ENCODE measurements around the gene OVCH2. TPM values are rescaled to one million over a fixed set of nuclear protein-coding genes. Genes with fewer than 3 reads are reported as not detected.
"Not testable (repeated sequence)": the region's sequence is repeated elsewhere in the genome, so short reads cannot be mapped to it uniquely, and the experiment has no call there.

Gene OVCH2, protein sequence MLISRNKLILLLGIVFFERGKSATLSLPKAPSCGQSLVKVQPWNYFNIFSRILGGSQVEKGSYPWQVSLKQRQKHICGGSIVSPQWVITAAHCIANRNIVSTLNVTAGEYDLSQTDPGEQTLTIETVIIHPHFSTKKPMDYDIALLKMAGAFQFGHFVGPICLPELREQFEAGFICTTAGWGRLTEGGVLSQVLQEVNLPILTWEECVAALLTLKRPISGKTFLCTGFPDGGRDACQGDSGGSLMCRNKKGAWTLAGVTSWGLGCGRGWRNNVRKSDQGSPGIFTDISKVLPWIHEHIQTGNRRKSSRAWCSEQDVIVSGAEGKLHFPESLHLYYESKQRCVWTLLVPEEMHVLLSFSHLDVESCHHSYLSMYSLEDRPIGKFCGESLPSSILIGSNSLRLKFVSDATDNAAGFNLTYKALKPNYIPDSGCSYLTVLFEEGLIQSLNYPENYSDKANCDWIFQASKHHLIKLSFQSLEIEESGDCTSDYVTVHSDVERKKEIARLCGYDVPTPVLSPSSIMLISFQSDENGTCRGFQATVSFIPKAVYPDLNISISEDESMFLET
- polyA plus RNA-seq, result 0.06 TPM
- long read RNA-seq, donor 1, result 0 reads
- long read RNA-seq, donor 2, result 0 reads
- long read RNA-seq, donor 3, result 0 reads
- long read RNA-seq, donor 4, result 0 reads
- long read RNA-seq, donor 5, result 0 reads
- long read RNA-seq, donor 6, result 0 reads
- long read RNA-seq, donor 7, result 0 reads
- long read RNA-seq, donor 8, result 0 reads
- long read RNA-seq, donor 9, result 0 reads
- long read RNA-seq, donor 10, result 0 reads
- long read RNA-seq, donor 11, result 0 reads

DNA sequence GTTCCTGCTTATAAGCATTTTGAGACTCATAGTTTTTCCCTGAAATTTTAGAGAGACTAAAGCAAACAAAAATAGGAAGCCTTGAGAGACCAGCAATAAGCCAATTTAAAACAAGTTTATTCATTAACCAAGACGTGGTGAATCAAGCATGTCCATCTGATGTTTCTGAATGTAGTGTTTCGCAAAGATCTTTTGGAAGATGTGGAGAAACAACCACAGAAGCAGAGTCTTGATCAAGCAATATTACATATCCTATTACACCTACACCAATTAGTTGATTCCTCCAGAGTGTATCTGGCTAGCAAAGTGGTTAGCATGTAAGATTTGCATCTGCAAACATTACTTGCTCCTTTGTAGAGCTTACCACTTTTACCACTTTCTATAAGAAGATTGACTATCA lies at the start of gene OVCH2:
Gene OVCH2 (minus strand): TSS at position 101 of the 400 bp plus-strand sequence. CDS start 83 bp downstream, at position 18.
- Histone ChIP-seq H3K9me3 (ENCODE audit: control insufficient read depth, low read depth, low read length) (no peaks in the 10 kb centered on the region), H3K36me3 (ENCODE audit: control insufficient read depth, insufficient read depth, low read length) (no peaks in the 10 kb centered on the region), H3K4me3 (ENCODE audit: low read length) (no peak within 1 kb of the TSS), H3K4me1 (ENCODE audit: control insufficient read depth, insufficient read depth, low read length) (no peaks in the 10 kb centered on the region), H3K27ac (ENCODE audit: low read length) (no peak within 1 kb of the TSS), H3K27me3 (ENCODE audit: control insufficient read depth, insufficient read depth, low read length) (peaks cover 2% of the 10 kb centered on the region)
- no peak for DNase-seq
- WGBS (ENCODE audit: insufficient coverage, low lambda C conversion rate), result 33% methylated on average over 1 of the region's 2 CpGs

DNA sequence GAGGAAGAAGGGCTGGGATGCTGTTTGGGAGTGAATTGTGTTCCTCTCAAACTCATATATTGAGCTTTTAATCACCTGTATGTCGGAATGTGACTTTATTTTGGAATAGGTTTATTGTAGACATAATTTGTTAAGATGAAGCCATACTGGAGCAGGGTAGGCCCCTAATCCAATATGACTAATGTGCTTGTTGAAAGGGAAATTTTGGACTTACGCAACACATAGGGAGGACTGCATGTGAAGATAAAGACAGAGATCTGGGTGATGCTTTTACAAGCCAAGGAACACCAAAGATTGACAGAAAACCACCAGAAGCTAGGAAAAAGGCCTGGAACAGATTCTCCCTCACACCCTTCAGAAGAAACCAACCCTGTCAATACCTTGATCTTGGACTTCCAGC lies 43.2 kb upstream of the OVCH2 start:
- H3K36me3 ChIP-seq (ENCODE audit: control insufficient read depth, insufficient read depth, low read length), result no peaks in the 10 kb centered on the region
- no peak overlapping the region for H3K27ac ChIP-seq (ENCODE audit: low read length)
- no peaks in the 10 kb centered on the region for H3K27me3 ChIP-seq (ENCODE audit: control insufficient read depth, insufficient read depth, low read length)
- 80% methylated on average over 1 of the region's 2 CpGs for WGBS (ENCODE audit: insufficient coverage, low lambda C conversion rate)
- H3K9me3 ChIP-seq (ENCODE audit: control insufficient read depth, low read depth, low read length), result no peaks in the 10 kb centered on the region
- no peak for DNase-seq
- H3K4me1 ChIP-seq (ENCODE audit: control insufficient read depth, insufficient read depth, low read length), result no peaks in the 10 kb centered on the region
- H3K4me3 ChIP-seq (ENCODE audit: low read length), result no peak overlapping the region

DNA sequence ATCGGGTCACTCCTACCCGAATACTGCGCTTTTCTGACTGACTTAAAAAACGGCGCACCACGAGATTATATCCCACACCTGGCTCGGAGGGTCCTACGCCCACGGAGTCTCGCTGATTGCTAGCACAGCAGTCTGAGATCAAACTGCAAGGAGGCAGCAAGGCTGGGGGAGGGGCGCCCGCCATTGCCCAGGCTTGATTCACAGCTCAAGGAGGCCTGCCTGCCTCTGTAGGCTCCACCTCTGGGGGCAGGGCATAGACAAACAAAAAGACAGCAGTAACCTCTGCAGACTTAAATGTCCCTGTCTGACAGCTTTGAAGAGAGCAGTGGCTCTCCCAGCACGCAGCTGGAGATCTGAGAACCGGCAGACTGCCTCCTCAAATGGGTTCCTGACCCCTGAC lies 28.5 kb upstream of the OVCH2 start:
- H3K27ac ChIP-seq (ENCODE audit: low read length); H3K9me3 ChIP-seq (ENCODE audit: control insufficient read depth, low read depth, low read length); DNase-seq; H3K4me3 ChIP-seq (ENCODE audit: low read length); H3K36me3 ChIP-seq (ENCODE audit: control insufficient read depth, insufficient read depth, low read length); H3K27me3 ChIP-seq (ENCODE audit: control insufficient read depth, insufficient read depth, low read length); H3K4me1 ChIP-seq (ENCODE audit: control insufficient read depth, insufficient read depth, low read length): not testable (repeated sequence)
- WGBS (ENCODE audit: insufficient coverage, low lambda C conversion rate), result no CpG with 5 or more reads among the region's 14 CpGs

DNA sequence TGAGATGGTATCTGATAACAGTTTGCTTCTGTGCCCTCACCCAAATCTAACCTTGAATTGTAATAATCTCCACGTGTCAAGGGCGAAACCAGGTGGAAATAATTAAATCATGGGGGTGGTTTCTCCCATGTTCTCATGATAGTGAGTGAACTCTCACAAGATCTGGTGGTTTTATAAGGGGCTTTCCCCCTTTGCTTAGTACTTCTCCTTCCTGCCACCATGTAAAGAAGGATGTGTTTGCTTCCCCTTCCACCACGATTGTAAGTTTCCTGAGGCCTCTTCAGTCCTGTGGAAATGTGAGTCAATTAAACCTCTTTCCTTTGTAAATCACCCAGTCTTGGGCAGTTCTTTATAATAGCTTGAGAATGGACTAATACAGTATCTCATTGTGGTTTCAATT lies 8.5 kb upstream of the OVCH2 start:
- Histone ChIP-seq H3K4me3 (ENCODE audit: low read length) (no peak overlapping the region), H3K36me3 (ENCODE audit: control insufficient read depth, insufficient read depth, low read length) (no peaks in the 10 kb centered on the region), H3K27me3 (ENCODE audit: control insufficient read depth, insufficient read depth, low read length) (no peaks in the 10 kb centered on the region), H3K4me1 (ENCODE audit: control insufficient read depth, insufficient read depth, low read length) (no peaks in the 10 kb centered on the region), H3K27ac (ENCODE audit: low read length) (no peak overlapping the region), H3K9me3 (ENCODE audit: control insufficient read depth, low read depth, low read length) (no peaks in the 10 kb centered on the region)
- no peak for DNase-seq
- WGBS (ENCODE audit: insufficient coverage, low lambda C conversion rate), result no CpG with 5 or more reads among the region's 3 CpGs

DNA sequence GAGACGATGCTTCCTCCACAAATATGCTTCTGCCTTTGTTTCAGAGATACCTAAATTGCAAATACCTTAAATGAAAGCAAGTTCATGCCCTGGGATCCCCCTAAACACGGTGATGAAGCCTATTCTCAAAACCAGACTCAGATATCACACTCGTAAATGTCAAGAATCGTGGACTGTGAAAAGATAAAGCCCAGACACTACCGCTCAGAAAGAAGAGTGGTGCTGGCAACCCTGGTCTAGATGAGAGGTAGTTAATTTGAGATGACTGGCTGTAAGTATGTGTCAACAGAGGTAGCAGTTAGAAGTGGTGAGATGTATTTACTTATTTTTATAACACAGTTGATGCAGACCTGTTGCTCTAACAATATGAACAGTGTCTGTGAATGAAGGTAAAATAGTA lies 2.5 kb downstream of the OVCH2 start:
- Histone ChIP-seq H3K4me1 (ENCODE audit: control insufficient read depth, insufficient read depth, low read length) (no peaks in the 10 kb centered on the region), H3K27me3 (ENCODE audit: control insufficient read depth, insufficient read depth, low read length) (peaks cover 5% of the 10 kb centered on the region), H3K36me3 (ENCODE audit: control insufficient read depth, insufficient read depth, low read length) (no peaks in the 10 kb centered on the region), H3K4me3 (ENCODE audit: low read length) (no peak overlapping the region), H3K9me3 (ENCODE audit: control insufficient read depth, low read depth, low read length) (no peaks in the 10 kb centered on the region), H3K27ac (ENCODE audit: low read length) (no peak overlapping the region)
- no CpG with 5 or more reads among the region's 5 CpGs for WGBS (ENCODE audit: insufficient coverage, low lambda C conversion rate)
- no peak for DNase-seq

DNA sequence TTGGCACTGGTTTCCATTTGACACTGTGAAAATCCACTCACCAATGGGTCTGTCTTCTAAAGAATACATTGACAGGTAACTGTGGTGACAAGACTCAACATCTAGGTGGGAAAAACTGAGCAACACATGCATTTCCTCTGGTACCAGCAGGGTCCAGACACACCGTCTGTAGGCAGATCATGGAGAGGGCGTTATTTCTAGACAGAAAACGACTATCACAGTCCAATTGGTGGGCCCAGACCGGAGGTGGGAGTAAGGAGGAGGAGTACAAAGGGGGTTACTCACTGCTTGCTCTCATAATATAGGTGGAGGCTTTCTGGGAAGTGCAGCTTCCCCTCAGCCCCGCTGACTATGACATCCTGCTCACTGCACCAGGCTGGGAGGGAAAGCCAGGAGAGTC lies 9.9 kb downstream of the OVCH2 start:
- no peaks in the 10 kb centered on the region for H3K36me3 ChIP-seq (ENCODE audit: control insufficient read depth, insufficient read depth, low read length)
- no peaks in the 10 kb centered on the region for H3K4me1 ChIP-seq (ENCODE audit: control insufficient read depth, insufficient read depth, low read length)
- H3K4me3 ChIP-seq (ENCODE audit: low read length), result no peak overlapping the region
- no peak overlapping the region for H3K27ac ChIP-seq (ENCODE audit: low read length)
- peaks cover 19% of the 10 kb centered on the region for H3K27me3 ChIP-seq (ENCODE audit: control insufficient read depth, insufficient read depth, low read length)
- no peak for DNase-seq
- WGBS (ENCODE audit: insufficient coverage, low lambda C conversion rate), result no CpG with 5 or more reads among the region's 5 CpGs
- no peaks in the 10 kb centered on the region for H3K9me3 ChIP-seq (ENCODE audit: control insufficient read depth, low read depth, low read length)

DNA sequence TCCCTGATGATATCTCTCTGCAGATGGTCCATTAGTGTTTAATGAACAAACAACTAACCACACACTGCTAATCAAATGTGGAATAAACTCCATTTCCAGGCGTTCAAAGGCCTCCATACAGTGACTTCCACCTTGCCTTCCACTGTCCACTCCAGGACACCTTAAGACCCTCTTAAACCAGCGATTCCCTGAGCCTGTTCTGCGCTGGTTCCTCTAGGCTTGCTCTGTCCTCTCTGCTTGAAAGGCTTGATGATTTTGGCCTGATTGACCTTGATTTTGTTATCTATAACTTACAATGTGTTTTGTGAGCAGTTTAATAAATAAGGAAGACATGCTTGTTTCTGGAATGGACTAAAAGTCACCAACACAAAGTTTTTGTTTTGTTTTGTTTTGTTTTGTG lies 12.0 kb downstream of the OVCH2 start:
- no peaks in the 10 kb centered on the region for H3K4me1 ChIP-seq (ENCODE audit: control insufficient read depth, insufficient read depth, low read length)
- H3K4me3 ChIP-seq (ENCODE audit: low read length), result no peak overlapping the region
- H3K27ac ChIP-seq (ENCODE audit: low read length), result no peak overlapping the region
- H3K36me3 ChIP-seq (ENCODE audit: control insufficient read depth, insufficient read depth, low read length), result no peaks in the 10 kb centered on the region
- H3K9me3 ChIP-seq (ENCODE audit: control insufficient read depth, low read depth, low read length), result no peaks in the 10 kb centered on the region
- DNase-seq, result no peak
- peaks cover 15% of the 10 kb centered on the region for H3K27me3 ChIP-seq (ENCODE audit: control insufficient read depth, insufficient read depth, low read length)
- no CpG with 5 or more reads among the region's 3 CpGs for WGBS (ENCODE audit: insufficient coverage, low lambda C conversion rate)

DNA sequence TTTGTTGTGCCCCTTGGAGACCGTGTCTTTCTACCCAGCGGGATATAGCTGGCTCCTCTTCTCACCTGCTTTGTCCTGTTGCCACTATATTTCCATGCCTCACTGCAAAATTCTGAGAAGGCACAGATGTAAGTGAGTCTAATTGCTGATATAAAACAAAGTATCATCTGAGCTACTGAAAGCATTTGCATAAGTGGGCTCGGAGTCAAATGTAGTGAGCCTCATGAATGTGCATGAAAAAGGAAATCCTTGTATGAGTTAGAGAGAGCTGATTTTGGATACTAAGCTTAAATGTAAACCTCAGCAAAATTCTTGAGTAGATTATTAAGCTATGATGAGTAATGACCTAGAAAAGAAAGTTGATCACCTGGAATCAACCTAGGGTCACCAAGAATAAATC lies 13.9 kb downstream of the OVCH2 start:
- Histone ChIP-seq H3K9me3 (ENCODE audit: control insufficient read depth, low read depth, low read length) (no peaks in the 10 kb centered on the region), H3K4me1 (ENCODE audit: control insufficient read depth, insufficient read depth, low read length) (no peaks in the 10 kb centered on the region), H3K36me3 (ENCODE audit: control insufficient read depth, insufficient read depth, low read length) (no peaks in the 10 kb centered on the region), H3K4me3 (ENCODE audit: low read length) (no peak overlapping the region), H3K27ac (ENCODE audit: low read length) (no peak overlapping the region), H3K27me3 (ENCODE audit: control insufficient read depth, insufficient read depth, low read length) (peaks cover 14% of the 10 kb centered on the region)
- no peak for DNase-seq
- no CpG with 5 or more reads among the region's 3 CpGs for whole genome bisulfite sequencing (ENCODE audit: insufficient coverage, low lambda C conversion rate)

DNA sequence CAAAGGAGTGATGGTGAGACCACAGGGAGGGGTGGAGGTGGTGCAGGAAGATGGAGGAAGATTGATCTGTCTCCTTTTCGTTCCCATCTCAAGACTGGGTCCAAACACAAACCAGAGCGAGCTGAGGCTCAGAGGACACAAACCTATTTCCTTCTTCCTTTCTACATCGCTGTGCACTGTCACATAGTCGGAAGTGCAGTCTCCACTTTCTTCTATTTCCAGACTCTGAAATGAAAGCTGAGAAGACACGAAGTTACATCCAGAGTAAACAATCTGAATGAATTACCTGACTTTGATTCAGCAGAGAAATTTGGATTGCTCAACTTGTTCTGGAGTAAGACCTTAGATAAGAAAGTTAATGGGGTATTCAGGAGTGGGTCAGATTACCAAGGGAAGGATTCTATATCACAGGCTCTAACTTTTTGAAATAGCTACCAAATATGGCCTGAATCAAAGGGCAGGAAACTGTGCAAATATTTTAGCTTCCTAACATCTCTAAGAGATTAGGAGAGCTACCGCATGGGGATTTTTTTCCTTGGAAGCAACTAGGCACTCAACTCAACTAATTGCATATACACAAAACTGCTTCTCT lies 14.4 kb downstream of the OVCH2 start:
- 0% methylated on average over 1 of the region's 6 CpGs for WGBS (ENCODE audit: insufficient coverage, low lambda C conversion rate)
- Histone ChIP-seq H3K36me3 (ENCODE audit: control insufficient read depth, insufficient read depth, low read length) (no peaks in the 10 kb centered on the region), H3K4me1 (ENCODE audit: control insufficient read depth, insufficient read depth, low read length) (no peaks in the 10 kb centered on the region), H3K4me3 (ENCODE audit: low read length) (no peak overlapping the region), H3K27me3 (ENCODE audit: control insufficient read depth, insufficient read depth, low read length) (peaks cover 14% of the 10 kb centered on the region), H3K27ac (ENCODE audit: low read length) (no peak overlapping the region), H3K9me3 (ENCODE audit: control insufficient read depth, low read depth, low read length) (no peaks in the 10 kb centered on the region)
- DNase-seq, result no peak

DNA sequence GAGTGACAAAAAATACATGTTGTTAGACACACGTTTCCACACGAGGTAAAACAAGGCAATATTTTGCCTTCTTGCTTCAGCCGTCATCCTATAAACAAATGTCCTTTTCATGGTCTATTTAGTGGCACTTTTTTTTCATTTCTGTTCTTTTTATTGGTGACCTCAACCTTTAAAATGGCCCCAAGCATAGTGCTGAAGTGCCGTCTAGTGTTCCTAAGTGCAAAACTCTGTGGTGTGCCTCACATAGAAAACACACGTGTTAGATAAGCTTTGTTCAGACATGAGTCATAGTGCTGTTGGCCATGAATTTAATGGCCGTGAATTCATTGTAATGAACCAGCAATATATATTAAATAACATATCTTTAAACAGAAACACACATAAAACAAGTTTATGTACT lies 15.6 kb downstream of the OVCH2 start:
- Histone ChIP-seq H3K27me3 (ENCODE audit: control insufficient read depth, insufficient read depth, low read length) (peaks cover 14% of the 10 kb centered on the region), H3K4me1 (ENCODE audit: control insufficient read depth, insufficient read depth, low read length) (no peaks in the 10 kb centered on the region), H3K36me3 (ENCODE audit: control insufficient read depth, insufficient read depth, low read length) (no peaks in the 10 kb centered on the region), H3K4me3 (ENCODE audit: low read length) (no peak overlapping the region), H3K9me3 (ENCODE audit: control insufficient read depth, low read depth, low read length) (no peaks in the 10 kb centered on the region), H3K27ac (ENCODE audit: low read length) (no peak overlapping the region)
- 80% methylated on average over 2 of the region's 6 CpGs for WGBS (ENCODE audit: insufficient coverage, low lambda C conversion rate)
- DNase-seq, result no peak
